ENCODE results near the gene PRSS50.

PRSS50 gene

GRCh38 chr3:46670000-46670890, 47.4 kb downstream of the PRSS50 start:
- DNase-seq (ENCODE audit: low read depth) = no peak

- DNase-seq (ENCODE audit: low read depth) = no peak
Observed at GRCh38 chr3:46669191-46669999, 48.3 kb downstream of the PRSS50 start.

GRCh38 chr3:46668591-46668990, 49.1 kb downstream of the PRSS50 start:
- DNase-seq (ENCODE audit: low read depth) = no peak

DNA sequence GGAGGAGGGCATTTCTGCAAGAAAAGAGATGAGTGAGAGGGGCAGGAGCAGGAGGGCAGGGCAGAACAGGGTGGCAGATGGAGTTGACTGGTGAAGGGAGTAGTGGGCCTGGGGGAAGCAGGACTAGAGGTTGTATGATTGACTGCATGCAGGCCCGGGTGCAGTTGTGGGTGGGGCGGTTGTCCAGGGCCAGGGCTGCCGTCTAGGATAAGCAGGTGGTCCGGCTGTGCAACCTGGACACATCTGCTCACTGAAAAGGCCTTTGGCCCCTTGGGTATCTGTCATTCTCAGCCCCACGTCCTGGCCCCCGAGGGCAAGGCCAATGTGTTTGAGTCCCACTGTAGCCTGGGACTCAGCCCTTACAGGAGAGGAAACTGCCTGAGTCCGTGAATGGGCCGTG, 49.6 kb downstream of the PRSS50 start:
- DNase-seq (ENCODE audit: low read depth) = no peak

DNA sequence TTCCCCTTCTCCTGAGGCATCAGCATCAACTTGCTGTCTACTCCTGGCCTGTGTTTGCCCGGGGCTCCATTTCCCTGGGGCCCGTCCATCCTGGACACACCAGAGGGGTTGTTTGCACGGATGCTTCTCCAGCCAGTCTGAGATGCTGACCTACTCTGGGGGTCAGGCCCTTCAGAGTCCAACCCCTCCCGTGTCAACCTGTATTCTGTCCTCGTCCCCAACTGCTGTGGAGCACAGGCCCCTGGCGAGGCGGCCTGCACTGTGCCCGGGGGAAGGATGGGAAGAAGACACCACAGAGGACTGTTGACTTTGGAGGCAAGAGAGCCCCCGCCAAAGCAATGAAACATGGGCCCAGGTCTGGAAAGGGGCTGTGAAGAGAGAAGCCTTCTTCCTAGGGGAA, 50.0 kb downstream of the PRSS50 start:
- no peak for DNase-seq (ENCODE audit: low read depth)

DNA sequence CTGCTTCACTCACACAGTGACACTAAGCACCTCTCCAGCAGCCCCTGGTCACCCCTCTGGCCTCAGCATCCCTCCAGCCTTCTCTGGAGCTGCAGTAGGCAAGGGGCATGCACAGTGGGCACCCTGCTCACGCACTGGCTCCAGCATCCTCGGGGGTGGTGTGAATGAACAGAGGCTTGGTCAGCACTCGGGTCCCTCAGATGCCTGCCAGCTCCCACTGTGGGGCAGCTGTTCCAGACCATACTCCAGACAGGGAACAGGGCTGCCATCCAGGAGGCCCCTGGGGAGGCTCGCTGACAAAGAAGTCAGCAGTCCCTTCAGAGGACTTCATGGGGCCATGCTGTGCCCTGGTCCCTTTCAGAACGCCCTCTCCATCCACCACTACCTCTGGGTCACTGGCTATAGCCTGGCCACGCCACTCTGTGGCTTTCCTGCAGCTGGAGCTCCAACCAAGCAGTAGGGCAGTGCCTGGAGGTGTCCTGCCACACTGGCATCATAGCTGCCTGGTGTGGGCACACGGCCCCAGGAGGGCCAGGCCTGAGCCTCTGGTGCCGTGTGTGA, 50.5 kb downstream of the PRSS50 start:
- no peak for DNase-seq (ENCODE audit: low read depth)

GRCh38 chr3:46666453-46666845, 51.2 kb downstream of the PRSS50 start:
- no peak for DNase-seq (ENCODE audit: low read depth)

DNA sequence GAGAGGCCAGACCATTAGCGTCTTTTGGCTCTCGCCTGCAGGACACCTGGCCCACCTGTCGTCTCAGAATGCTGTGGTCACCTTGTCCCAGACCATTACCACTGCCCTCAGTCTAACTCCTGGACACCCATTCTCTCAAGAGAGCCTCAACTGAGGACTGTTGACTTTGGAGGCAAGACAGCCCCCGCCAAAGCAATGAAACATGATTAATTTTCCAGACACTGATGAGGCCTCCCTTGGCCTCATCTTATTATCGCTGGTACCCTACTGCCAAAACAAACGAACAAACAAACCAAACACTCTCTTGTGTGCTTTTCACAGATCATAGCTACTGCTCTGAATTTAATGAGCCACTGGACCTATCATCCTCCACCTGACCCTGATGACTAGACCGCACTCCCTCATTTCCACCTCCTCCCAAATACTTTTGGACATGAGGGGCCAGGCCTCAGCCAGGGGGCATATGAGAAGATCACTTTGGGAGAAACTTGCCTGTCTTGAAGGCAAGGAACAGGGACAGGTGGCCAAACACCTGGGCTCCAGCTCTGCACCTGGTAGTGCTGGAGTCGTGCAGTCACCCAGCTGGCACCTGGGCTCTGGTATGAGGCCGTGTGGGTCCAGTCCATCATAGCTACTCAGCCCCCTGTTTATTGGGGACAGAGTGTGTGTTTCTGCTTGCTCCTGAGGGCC, 51.8 kb downstream of the PRSS50 start:
- no peak for DNase-seq (ENCODE audit: low read depth)

GRCh38 chr3:46664971-46665762, 52.5 kb downstream of the PRSS50 start:
- no peak for DNase-seq (ENCODE audit: low read depth)

GRCh38 chr3:46664188-46664970, 53.3 kb downstream of the PRSS50 start:
- DNase-seq (ENCODE audit: low read depth) = no peak

DNA sequence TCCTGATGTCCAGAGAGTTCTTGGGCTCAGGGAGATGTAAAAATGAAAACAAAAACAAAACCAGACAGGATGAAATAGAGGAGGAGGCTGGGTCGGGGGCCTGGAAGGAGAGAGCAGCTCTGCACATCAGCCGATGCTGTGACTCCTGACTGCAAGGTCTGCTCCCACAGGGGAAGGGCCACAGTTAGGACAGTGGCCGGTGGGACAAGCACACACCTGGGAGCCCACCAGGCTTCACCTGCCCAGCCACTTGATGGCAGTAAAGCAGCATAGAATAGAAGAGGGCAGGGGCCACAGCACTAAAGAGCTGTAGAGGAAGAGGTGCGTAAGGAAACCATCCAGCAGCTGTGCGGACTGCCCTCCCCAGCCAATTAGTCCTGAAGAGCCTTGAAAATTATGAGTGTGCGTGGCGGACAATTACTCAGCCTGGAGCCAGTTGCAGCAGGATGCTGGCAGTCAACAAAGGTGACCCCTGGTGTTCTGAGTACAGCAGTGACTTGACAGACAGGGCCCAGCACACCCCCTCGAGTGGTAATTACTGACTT, 54.0 kb downstream of the PRSS50 start:
- no peak for DNase-seq (ENCODE audit: low read depth)

DNA sequence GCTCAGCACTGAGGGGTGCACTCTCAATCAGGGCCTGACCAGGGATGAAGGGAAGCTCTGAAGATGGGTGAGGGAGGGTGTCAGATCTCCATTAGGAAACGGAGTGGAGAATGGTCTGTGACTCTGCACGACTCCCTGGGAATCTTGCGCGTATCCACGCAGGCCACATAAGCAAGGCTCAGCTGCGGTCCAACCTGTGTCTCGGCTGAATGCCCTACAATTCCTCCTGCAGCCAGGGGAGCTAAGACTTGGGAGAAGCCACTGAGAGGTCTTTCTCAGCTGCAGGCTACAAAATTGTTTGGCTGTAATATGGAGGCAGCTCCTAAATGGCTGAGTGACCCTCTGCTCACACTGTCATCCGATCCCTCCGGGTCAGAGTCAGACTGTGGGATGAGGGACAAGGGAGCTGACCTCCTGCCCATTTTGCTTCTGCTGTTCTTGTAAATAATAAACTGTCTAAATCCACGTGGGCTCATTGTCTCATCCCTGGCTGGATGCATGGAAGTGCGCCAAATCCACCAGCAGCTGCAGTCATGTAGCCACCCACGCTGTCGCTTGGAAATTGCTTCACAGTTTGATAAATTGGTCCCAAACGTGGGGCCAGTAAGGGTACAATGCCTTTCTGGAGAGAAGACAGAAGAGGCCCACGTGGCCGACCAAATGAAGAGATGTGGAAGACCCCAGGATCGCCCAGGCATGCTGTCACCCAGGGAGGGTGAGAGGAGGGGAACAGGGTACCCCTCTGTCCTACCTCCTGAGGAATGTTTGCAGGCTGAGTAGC, 54.7 kb downstream of the PRSS50 start:
- peak; percentile 36 for DNase-seq (ENCODE audit: low read depth)
